Measurements from ENCODE around the gene PIP4K2C. TPM values are rescaled to one million over a fixed set of nuclear protein-coding genes. Genes with fewer than 3 reads are reported as not detected.

The PIP4K2C gene
- total RNA-seq, 1 experiment from 2014 or later = 37.1 TPM

GRCh38 chr12:57613427-57614109, 22.6 kb downstream of the PIP4K2C start:
- Histone ChIP-seq H3K79me1 (ENCODE audit: insufficient read depth, low read depth, low read length, poor library complexity, severe bottlenecking) (no peaks in the 10 kb centered on the region), H3K14ac (ENCODE audit: insufficient read depth, low read length) (no peak overlapping the region), H3T11ph (ENCODE audit: low read length) (no peak overlapping the region), H3K4me2 (ENCODE audit: insufficient read depth, insufficient read length, low read length) (no peak overlapping the region), H3K79me2 (ENCODE audit: insufficient read depth, low read length) (no peaks in the 10 kb centered on the region), H2BK12ac (ENCODE audit: insufficient read length, low read depth, low read length) (no peak overlapping the region), H3K27ac (ENCODE audit: insufficient read length, low read depth, low read length) (no peak overlapping the region), H2BK5ac (ENCODE audit: insufficient read length, low read length) (no peak overlapping the region), H4K5ac (ENCODE audit: insufficient read length, low read depth, low read length) (no peak overlapping the region), H3K23ac (ENCODE audit: insufficient read length, low read depth, low read length) (no peak overlapping the region), H3K56ac (ENCODE audit: insufficient read length, low read depth, low read length) (no peak overlapping the region), H3K18ac (ENCODE audit: insufficient read length, low read depth, low read length) (no peak overlapping the region), H3K4me1 (ENCODE audit: insufficient read depth, low read length) (no peaks in the 10 kb centered on the region), H3K23me2 (ENCODE audit: insufficient read length, low read depth, low read length, poor library complexity, severe bottlenecking) (peaks cover 23% of the 10 kb centered on the region), H3K4ac (ENCODE audit: low read depth, low read length) (no peak overlapping the region), H2BK120ac (ENCODE audit: low read depth, low read length, poor library complexity, severe bottlenecking) (no peak overlapping the region), H2AK5ac (ENCODE audit: insufficient read length, low read length) (no peak overlapping the region), H2AFZ (ENCODE audit: low read length) (no peak overlapping the region), H4K8ac (replicated peaks; ENCODE audit: insufficient read length, low read depth, low read length) (no peak overlapping the region), H3K9ac (ENCODE audit: extremely low read depth, insufficient read length, low read length) (no peak overlapping the region), H4K20me1 (ENCODE audit: control insufficient read depth, insufficient read depth, insufficient read length) (no peaks in the 10 kb centered on the region), H4K91ac (ENCODE audit: insufficient read length, low read depth, low read length) (no peak overlapping the region), H3K9me3 (ENCODE audit: control insufficient read depth, low read depth, low read length) (no peaks in the 10 kb centered on the region), H3K27me3 (ENCODE audit: insufficient read depth, low read length) (peaks cover 25% of the 10 kb centered on the region; the same call in 1 of the 2 replicates), H2BK20ac (ENCODE audit: low read depth, low read length, poor library complexity, severe bottlenecking) (no peak overlapping the region), H2BK15ac (ENCODE audit: low read depth, low read length) (no peak overlapping the region)
- WGBS (ENCODE audit: extremely low coverage, insufficient read length, low lambda C conversion rate) = no CpG with 5 or more reads among the region's 10 CpGs
- Mint-ChIP-seq H3K27me3 (ENCODE audit: low read depth) (peaks cover 40% of the 10 kb centered on the region), H3K27ac (no peak overlapping the region), H3K36me3 (ENCODE audit: insufficient read depth in 1 of 3, low read depth in 3 of 3) (peaks cover 9 to 38% (median 19%) of the 10 kb centered on the region in 3 experiments), H3K9me3 (no peaks in the 10 kb centered on the region), H3K4me1 (peaks cover 26 to 33% of the 10 kb centered on the region in 2 experiments), H3K4me3 (peak overlapping the region in 1 of 2 experiments; percentile 50; a peak in 1 of 5 replicates)
- no peak for TF ChIP-seq CTCF (conservative IDR thresholded peaks at IDR 0.05)
- DNase-seq = no peak

All from H9 (cell line).